NCI-H1092 treated with DMSO at 0.1 percent for 48 hours (cell line): ENCODE data around the gene EPOP.
"Not testable (repeated sequence)": the region's sequence is repeated elsewhere in the genome, so short reads cannot be mapped to it uniquely, and the experiment has no call there.

Source experiments
- DNase-seq: peaks from one replicate; lab custom pipeline; 2025; lab: John Stamatoyannopoulos, UW

The EPOP gene

DNA sequence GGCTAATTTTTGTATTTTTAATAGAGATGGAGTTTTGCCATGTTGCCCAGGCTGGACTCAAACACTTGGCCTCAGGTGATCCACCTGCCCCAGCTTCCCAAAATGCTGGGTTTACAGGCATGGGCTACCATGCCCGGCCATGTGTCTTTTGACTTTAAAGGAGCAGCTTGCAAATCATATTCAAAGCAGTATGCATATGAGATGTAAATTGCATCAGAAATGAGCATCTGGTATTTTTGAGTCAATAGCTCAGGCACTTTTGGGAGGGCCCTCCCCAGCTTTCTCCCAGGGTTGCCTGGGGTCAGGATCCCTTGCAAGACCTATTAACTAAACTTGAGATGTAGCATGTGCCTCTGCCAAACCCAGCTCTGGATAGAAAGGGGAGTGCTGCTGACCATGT lies 21.5 kb downstream of the EPOP start:
- DNase-seq = no peak

DNA sequence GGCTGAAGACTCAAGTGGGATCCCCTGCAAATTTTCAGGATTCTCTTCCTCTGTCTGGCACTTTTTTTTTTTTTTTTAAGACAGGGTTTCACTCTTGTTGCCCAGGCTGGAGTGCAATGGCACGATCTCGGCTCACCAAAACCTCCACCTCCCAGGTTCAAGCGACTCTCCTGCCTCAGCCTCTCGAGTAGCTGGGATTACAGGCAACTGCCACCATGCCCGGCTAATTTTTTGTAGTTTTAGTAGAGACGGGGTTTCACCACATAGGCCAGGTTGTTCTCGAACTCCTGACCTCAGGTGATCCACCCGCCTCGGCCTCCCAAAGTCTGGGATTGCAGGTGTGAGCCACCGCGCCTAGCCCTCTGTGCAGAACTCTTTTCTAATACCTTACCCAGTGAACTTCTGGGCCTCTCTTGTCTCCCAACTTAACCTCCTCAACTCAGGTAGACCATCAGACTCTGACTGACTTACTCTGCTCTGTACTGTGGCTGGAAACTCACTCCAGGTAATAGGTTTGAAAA lies 24.0 kb downstream of the EPOP start:
- DNase-seq = not testable (repeated sequence)

- DNase-seq = no peak
Observed at GRCh38 chr17:38637951-38638350, 36.8 kb downstream of the EPOP start.

GRCh38 chr17:38636054-38636453 lies 38.7 kb downstream of the EPOP start:
- DNase-seq = no peak

DNA sequence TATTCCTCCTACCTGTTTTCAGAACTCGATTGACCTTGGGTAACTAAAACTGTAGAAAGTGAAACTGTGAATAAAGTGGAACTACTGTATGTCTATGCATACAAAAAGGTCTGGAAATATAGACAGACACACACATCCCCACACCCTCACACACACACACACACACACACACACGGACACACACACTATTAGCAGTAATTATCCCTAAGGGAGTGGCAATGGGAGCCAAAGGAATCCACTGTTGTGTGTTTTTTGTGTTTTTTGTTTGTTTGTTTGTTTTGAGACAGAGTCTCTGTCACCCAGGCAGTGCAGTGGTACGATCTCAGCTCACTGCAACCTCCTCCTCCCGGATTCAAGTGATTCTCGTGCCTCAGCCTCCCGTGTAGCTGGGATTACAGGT lies 42.4 kb downstream of the EPOP start:
- no peak for DNase-seq

GRCh38 chr17:38628441-38628840 lies 46.3 kb downstream of the EPOP start:
- no peak for DNase-seq

DNA sequence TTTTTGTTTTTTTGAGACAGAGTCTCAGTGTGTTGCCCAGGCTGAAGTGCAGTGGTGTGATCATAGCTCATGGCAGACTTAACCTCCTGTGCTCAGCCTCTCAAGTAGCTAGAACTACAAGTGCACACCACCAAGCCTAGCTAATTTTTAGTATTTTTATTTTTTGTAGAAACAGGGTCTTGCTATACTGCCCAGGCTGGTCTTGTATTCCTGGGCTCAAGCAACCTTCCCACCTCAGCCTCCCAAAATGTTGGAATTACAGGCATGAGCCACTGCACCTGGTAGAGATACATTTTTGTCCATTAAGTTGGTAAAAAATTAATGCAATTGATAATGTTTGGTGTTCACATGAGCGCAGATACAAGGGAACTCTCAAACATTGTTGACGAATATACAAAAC lies 46.8 kb downstream of the EPOP start:
- no peak for DNase-seq

- not testable (repeated sequence) for DNase-seq
Observed at GRCh38 chr17:38626606-38627226, 48.0 kb downstream of the EPOP start.

DNA sequence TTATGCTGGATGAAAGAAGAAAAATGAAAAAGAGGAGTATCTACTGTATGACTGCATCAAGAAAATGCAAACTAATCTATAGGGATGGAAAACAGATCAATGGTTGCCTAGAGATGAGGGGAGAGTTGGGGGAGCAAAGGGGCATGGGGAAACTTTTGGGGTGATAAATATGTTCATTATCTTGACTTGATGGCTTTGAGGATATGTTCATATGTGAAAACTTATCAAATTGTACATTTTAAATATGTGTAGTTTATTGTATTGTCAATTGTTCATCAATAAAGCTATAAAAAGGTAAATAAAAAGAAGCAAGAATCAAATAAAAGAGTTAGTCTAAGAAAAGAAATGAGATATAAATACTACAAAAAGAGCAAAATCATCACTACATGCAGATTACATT lies 49.3 kb downstream of the EPOP start:
- DNase-seq = no peak

DNA sequence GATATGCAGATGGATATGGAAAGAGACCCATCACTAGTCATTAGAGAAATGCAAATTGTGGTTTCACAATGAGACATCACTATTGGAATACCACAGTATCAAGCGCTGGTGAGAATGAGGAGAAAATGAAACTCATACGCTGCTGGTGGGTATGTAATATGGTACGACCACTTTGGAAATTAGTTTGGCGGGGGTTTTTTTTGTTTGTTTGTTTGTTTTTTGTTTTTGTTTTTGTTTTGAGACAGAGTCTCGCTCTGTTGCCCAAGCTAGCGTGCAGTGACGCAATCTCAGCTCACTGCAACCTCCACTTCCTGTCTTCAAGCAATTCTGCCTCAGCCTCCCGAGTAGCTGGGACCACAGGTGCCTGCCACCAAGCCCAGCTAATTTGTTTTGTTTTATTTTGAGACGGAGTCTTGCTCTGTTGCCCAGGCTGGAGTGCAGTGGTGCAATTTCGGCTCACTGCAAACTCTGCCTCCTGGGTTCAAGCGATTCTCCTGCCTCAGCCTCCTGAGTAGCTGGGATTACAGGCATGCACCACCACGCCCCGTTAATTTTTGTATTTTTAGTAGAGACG lies 49.9 kb downstream of the EPOP start:
- DNase-seq = not testable (repeated sequence)
